Transverse colon (tissue), 4 donors: ENCODE results near the gene CIP2A.
"Not testable (repeated sequence)": the region's sequence is repeated elsewhere in the genome, so short reads cannot be mapped to it uniquely, and the experiment has no call there.

ENCODE experiments used
- POLR2AphosphoS5 ChIP-seq, 3 donors: sonication (generic); formaldehyde crosslinking; IDR thresholded peaks; one replicate each; pipeline ENCODE4 v1.6.1; 2016; ENCODE audit warnings: antibody characterized with exemption in 3 of 3
- TF ChIP-seq, protein P1 (sequence below), 5 experiments: fragments of 200-600 bp in 3 of 5; fragments of 450-650 bp in 2 of 5; sonication (generic) in 3 of 5; IDR thresholded peaks; 1 replicate in 2 of 5; 2 replicates in 3 of 5; pipeline ENCODE4 v1.5.1; 2016 to 2017; ENCODE audit warnings: antibody characterized with exemption in 5 of 5, inconsistent platforms in 3 of 5, mild to moderate bottlenecking in 2 of 5, moderate library complexity in 1 of 5

DNA sequence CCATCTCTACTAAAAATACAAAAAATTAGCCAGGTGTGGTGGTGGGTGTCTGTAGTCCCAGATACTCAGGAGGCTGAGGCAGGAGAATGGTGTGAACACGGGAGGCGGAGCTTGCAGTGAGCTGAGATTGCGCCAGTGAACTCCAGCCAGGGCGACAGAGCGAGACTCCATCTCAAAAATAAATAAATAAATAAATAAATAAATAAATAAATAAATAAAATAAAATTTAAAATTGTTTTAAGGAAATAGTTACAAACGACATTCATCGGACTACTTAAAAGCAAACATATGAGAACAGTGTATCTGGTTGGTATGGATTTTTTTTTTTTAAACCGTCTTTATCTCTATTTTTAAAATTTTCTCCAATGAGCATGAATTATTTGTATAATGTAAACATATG lies 26.9 kb upstream of the CIP2A start:
- TF ChIP-seq, protein P1, sequence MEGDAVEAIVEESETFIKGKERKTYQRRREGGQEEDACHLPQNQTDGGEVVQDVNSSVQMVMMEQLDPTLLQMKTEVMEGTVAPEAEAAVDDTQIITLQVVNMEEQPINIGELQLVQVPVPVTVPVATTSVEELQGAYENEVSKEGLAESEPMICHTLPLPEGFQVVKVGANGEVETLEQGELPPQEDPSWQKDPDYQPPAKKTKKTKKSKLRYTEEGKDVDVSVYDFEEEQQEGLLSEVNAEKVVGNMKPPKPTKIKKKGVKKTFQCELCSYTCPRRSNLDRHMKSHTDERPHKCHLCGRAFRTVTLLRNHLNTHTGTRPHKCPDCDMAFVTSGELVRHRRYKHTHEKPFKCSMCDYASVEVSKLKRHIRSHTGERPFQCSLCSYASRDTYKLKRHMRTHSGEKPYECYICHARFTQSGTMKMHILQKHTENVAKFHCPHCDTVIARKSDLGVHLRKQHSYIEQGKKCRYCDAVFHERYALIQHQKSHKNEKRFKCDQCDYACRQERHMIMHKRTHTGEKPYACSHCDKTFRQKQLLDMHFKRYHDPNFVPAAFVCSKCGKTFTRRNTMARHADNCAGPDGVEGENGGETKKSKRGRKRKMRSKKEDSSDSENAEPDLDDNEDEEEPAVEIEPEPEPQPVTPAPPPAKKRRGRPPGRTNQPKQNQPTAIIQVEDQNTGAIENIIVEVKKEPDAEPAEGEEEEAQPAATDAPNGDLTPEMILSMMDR (IDR thresholded peaks at IDR 0.05) = not testable (repeated sequence)
- not testable (repeated sequence) for TF ChIP-seq POLR2AphosphoS5 (IDR thresholded peaks at IDR 0.05)
